Neuronal stem cell (in vitro differentiated cells): ENCODE data around the gene MED16.
A peak's percentile ranks its signal among the peaks of the same experiment; 100 is the strongest.

Source experiments
- DNase-seq: peaks from one replicate; pipeline ENCODE4 v3.0.0-alpha.2; 2013; ENCODE audit warnings: low spot score
- H2AFZ ChIP-seq: one replicate; pipeline ENCODE4 v1.6.1; 2013; ENCODE audit warnings: mild to moderate bottlenecking, low read length, inconsistent platforms
- H2AK5ac ChIP-seq: 2 replicates; pipeline ENCODE4 v1.6.1; 2013; ENCODE audit warnings: low read depth, mild to moderate bottlenecking, inconsistent platforms, low read length, moderate library complexity, mixed read lengths
- H2BK120ac ChIP-seq: 2 replicates; pipeline ENCODE4 v1.6.1; 2013; ENCODE audit warnings: low read depth, mild to moderate bottlenecking, inconsistent platforms, low read length, moderate library complexity, mixed read lengths
- H2BK12ac ChIP-seq: one replicate; pipeline ENCODE4 v1.6.1; 2013; ENCODE audit warnings: low read length, inconsistent platforms
- H2BK15ac ChIP-seq: 2 replicates; pipeline ENCODE4 v1.6.1; 2013; ENCODE audit warnings: mild to moderate bottlenecking, low read length, inconsistent platforms, mixed read lengths
- H2BK5ac ChIP-seq: one replicate; pipeline ENCODE4 v1.6.1; 2013; ENCODE audit warnings: inconsistent platforms, mild to moderate bottlenecking, low read length, moderate library complexity
- H3K14ac ChIP-seq: one replicate; pipeline ENCODE4 v1.6.1; 2013; ENCODE audit warnings: low read length, inconsistent platforms
- H3K18ac ChIP-seq: 2 replicates; pipeline ENCODE4 v1.6.1; 2013; ENCODE audit warnings: low read length, inconsistent platforms
- H3K23ac ChIP-seq: 2 replicates; pipeline ENCODE4 v1.6.1; 2013; ENCODE audit warnings: low read depth, mild to moderate bottlenecking, mixed read lengths, low read length, inconsistent platforms; ENCODE audit not compliant: poor library complexity
- H3K27ac ChIP-seq: replicated peaks from 3 replicates; pipeline ENCODE4 v1.5.1; 2013; ENCODE audit warnings: low read length, inconsistent platforms
- H3K27me3 ChIP-seq, 3 experiments: 2 replicates each; pipeline ENCODE4 v1.6.1; 2013; ENCODE audit warnings: low read length in 3 of 3, mild to moderate bottlenecking in 2 of 3, inconsistent platforms in 1 of 3, low read depth in 1 of 3, mixed read lengths in 1 of 3, moderate library complexity in 1 of 3; ENCODE audit not compliant: control insufficient read depth in 3 of 3, insufficient read depth in 3 of 3
- H3K36me3 ChIP-seq, 2 donors: replicated peaks in 1 of 2; 2 replicates each; pipeline ENCODE4 v1.6.1; 2013; ENCODE audit warnings: low read length in 2 of 2; ENCODE audit not compliant: control insufficient read depth in 2 of 2, insufficient read depth in 2 of 2
- H3K4ac ChIP-seq: 2 replicates; pipeline ENCODE4 v1.6.1; 2013; ENCODE audit warnings: inconsistent platforms, mild to moderate bottlenecking, low read length, moderate library complexity
- H3K4me1 ChIP-seq, 2 donors: 1 replicate in 1 of 2; 2 replicates in 1 of 2; pipeline ENCODE4 v1.6.1; 2013; ENCODE audit warnings: low read length in 2 of 2, low read depth in 1 of 2; ENCODE audit not compliant: control insufficient read depth in 2 of 2, insufficient read depth in 1 of 2
- H3K4me2 ChIP-seq: one replicate; pipeline ENCODE4 v1.6.1; 2013; ENCODE audit warnings: mild to moderate bottlenecking, low read length, inconsistent platforms; ENCODE audit not compliant: insufficient read depth, poor library complexity, severe bottlenecking
- H3K4me3 ChIP-seq, 2 donors: 2 replicates each; pipeline ENCODE4 v1.5.1; 2013; ENCODE audit warnings: low read length in 2 of 2, mild to moderate bottlenecking in 2 of 2, inconsistent platforms in 1 of 2, moderate library complexity in 1 of 2
- H3K79me1 ChIP-seq: one replicate; pipeline ENCODE4 v1.6.1; 2013; ENCODE audit warnings: low read depth, mild to moderate bottlenecking, inconsistent platforms, low read length, moderate library complexity
- H3K9ac ChIP-seq: one replicate; pipeline ENCODE4 v1.6.1; 2013; ENCODE audit warnings: mild to moderate bottlenecking, low read depth, low read length, inconsistent platforms; ENCODE audit not compliant: poor library complexity
- H3K9me3 ChIP-seq, 2 donors: replicated peaks in 1 of 2; 2 replicates each; pipeline versions ENCODE3 to v1.6.1; 2013; ENCODE audit warnings: low read length in 2 of 2, mild to moderate bottlenecking in 2 of 2, inconsistent platforms in 1 of 2, low read depth in 1 of 2, mixed read lengths in 1 of 2, moderate library complexity in 1 of 2; ENCODE audit not compliant: control insufficient read depth in 2 of 2, insufficient read depth in 1 of 2
- H4K8ac ChIP-seq: one replicate; pipeline ENCODE4 v1.6.1; 2013; ENCODE audit warnings: low read depth, mild to moderate bottlenecking, inconsistent platforms, low read length, moderate library complexity
- H4K91ac ChIP-seq: one replicate; pipeline ENCODE4 v1.6.1; 2013; ENCODE audit warnings: low read length, low read depth, mild to moderate bottlenecking, inconsistent platforms; ENCODE audit not compliant: poor library complexity
- WGBS, 2 donors: extraction: QIAGEN DNeasy Blood & Tissue Kit; methylation state at CpG; one replicate each; pipeline ENCODE4 v1.1.7; 2013; ENCODE audit warnings: missing lambda C conversion rate in 2 of 2, mixed read lengths in 1 of 2; ENCODE audit not compliant: insufficient read length in 2 of 2, insufficient replicate concordance in 1 of 2; ENCODE audit errors: extremely low coverage in 2 of 2; 5-methylcytosine and 5-hydroxymethylcytosine counted together

The MED16 gene

GRCh38 chr19:853014-853585 is 39.9 kb downstream of the MED16 start:
- Histone ChIP-seq H3K4me2 (no peak overlapping the region), H3K9ac (no peak overlapping the region), H2BK5ac (no peak overlapping the region), H3K4ac (no peak overlapping the region), H2BK120ac (no peak overlapping the region), H2AFZ (no peak overlapping the region), H3K27me3 (peaks cover 0 to 6% (median 0%) of the 10 kb centered on the region in 3 experiments), H2BK12ac (no peak overlapping the region), H3K9me3 (no peaks in the 10 kb centered on the region), H3K14ac (no peak overlapping the region), H3K36me3 (no peaks in the 10 kb centered on the region), H3K18ac (no peak overlapping the region), H3K4me1 (peaks cover 0 to 3% of the 10 kb centered on the region in 2 donors), H2AK5ac (peak overlapping the region; percentile 46), H3K4me3 (no peak overlapping the region), H2BK15ac (no peak overlapping the region), H4K8ac (no peak overlapping the region), H3K23ac (no peak overlapping the region), H3K27ac (no peak overlapping the region), H4K91ac (no peak overlapping the region), H3K79me1 (no peaks in the 10 kb centered on the region)
- no peak for DNase-seq
- no CpG with 5 or more reads among the region's 67 CpGs for WGBS, 2 donors

DNA sequence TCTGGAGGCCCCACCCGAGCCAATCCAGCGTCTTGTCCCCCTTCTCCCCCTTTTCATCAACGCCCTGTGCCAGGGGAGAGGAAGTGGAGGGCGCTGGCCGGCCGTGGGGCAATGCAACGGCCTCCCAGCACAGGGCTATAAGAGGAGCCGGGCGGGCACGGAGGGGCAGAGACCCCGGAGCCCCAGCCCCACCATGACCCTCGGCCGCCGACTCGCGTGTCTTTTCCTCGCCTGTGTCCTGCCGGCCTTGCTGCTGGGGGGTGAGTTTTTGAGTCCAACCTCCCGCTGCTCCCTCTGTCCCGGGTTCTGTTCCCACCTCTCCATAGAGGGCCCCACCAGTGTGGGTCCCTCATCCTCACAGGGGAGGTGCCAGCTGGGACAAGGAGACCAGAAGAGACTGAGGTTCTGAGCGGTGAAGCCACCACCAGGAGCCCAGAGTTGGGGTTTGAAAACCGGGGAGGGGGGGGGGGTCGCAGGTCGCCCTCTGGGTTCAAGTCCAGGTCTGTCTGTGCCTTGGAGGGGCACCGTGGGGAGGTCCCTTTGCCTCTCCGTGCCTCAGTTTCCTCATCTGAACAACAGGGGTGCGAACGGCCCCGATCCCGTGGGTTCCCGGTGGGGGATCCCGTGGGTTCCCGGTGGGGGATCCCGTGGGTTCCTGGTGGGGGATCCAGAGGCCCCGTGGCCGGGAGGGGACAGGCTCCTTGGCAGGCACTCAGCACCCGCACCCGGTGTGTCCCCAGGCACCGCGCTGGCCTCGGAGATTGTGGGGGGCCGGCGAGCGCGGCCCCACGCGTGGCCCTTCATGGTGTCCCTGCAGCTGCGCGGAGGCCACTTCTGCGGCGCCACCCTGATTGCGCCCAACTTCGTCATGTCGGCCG is 40.6 kb downstream of the MED16 start, which contains the start of gene ELANE:
ELANE (plus strand) TSS at position 168 of the 878 bp plus-strand sequence; CDS start at position 194, 26 bp downstream.
- Histone ChIP-seq H4K8ac (no peak within 1 kb of the TSS), H3K79me1 (no peaks in the 10 kb centered on the region), H3K4me1 (peaks cover 0 to 3% of the 10 kb centered on the region in 2 donors), H3K4me3 (no peak within 1 kb of the TSS), H4K91ac (no peak within 1 kb of the TSS), H2BK120ac (no peak within 1 kb of the TSS), H3K4ac (peak within 1 kb of the TSS; percentile 66), H3K18ac (peak within 1 kb of the TSS; percentile 57), H3K14ac (no peak within 1 kb of the TSS), H3K9ac (no peak within 1 kb of the TSS), H2BK5ac (no peak within 1 kb of the TSS), H3K4me2 (no peak within 1 kb of the TSS), H2BK15ac (peak within 1 kb of the TSS; percentile 58), H3K36me3 (no peaks in the 10 kb centered on the region), H3K9me3 (no peaks in the 10 kb centered on the region), H3K23ac (no peak within 1 kb of the TSS), H2BK12ac (peak within 1 kb of the TSS; percentile 41), H3K27me3 (peaks cover 0 to 12% (median 0%) of the 10 kb centered on the region in 3 experiments), H2AK5ac (peak within 1 kb of the TSS; percentile 90), H3K27ac (no peak within 1 kb of the TSS), H2AFZ (no peak within 1 kb of the TSS)
- WGBS, 2 donors = no CpG with 5 or more reads among the region's 55 CpGs
- no peak for DNase-seq

GRCh38 chr19:850979-851335 is 42.0 kb downstream of the MED16 start:
- Histone ChIP-seq H3K9me3 (no peaks in the 10 kb centered on the region), H4K91ac (no peak overlapping the region), H3K18ac (peak overlapping the region; percentile 74), H3K27ac (no peak overlapping the region), H3K4me2 (no peak overlapping the region), H2AFZ (peak overlapping the region; percentile 86), H3K27me3 (peaks cover 0 to 23% (median 0%) of the 10 kb centered on the region in 3 experiments), H3K36me3 (no peaks in the 10 kb centered on the region), H3K14ac (no peak overlapping the region), H3K79me1 (peaks cover 2% of the 10 kb centered on the region), H3K4me1 (peaks cover 2 to 4% of the 10 kb centered on the region in 2 donors), H2AK5ac (peak overlapping the region; percentile 84), H2BK120ac (no peak overlapping the region), H3K4ac (no peak overlapping the region), H3K23ac (no peak overlapping the region), H2BK5ac (peak overlapping the region; percentile 13), H3K9ac (no peak overlapping the region), H2BK12ac (no peak overlapping the region), H3K4me3 (no peak overlapping the region), H2BK15ac (peak overlapping the region; percentile 94), H4K8ac (peak overlapping the region; percentile 43)
- no CpG with 5 or more reads among the region's 13 CpGs for WGBS, 2 donors
- no peak for DNase-seq
